ENCODE measurements around the gene TAGLN.

- TF ChIP-seq CTCF (IDR thresholded peaks at IDR 0.05) (peak in 5 of 7 experiments; percentile 45 to 91 (median 70)), POLR2A (IDR thresholded peaks at IDR 0.05) (no peak), POLR2AphosphoS5 (IDR thresholded peaks at IDR 0.05) (peak in 2 of 3 donors; percentile 39 to 78), EP300 (IDR thresholded peaks at IDR 0.05) (no peak)
Measured at GRCh38 chr11:117180661-117181585, 18.2 kb upstream of the TAGLN start.
